Pancreas (tissue), 10 donors: ENCODE data around the gene PEAK1. TPM values are rescaled to one million over a fixed set of nuclear protein-coding genes. Genes with fewer than 3 reads are reported as not detected.
A peak's percentile ranks its signal among the peaks of the same experiment; 100 is the strongest.

Experiments used
- ATAC-seq, 4 donors: fragments of 200-7000 bp; cut with Tn5 transposase; one replicate each; pipeline versions ENCODE4 v1.8.0 to v1.9.1; 2020; ENCODE audit warnings: mild to moderate bottlenecking in 4 of 4, moderate library complexity in 4 of 4
- DNase-seq, 6 donors: peaks; one replicate each; pipeline ENCODE4 v3.0.0-alpha.2; 2020
- FAIRE-seq: peaks from 2 replicates; lab custom pipeline; 2012; peaks lifted over from hg19 to GRCh38; lab: Jason Lieb, UNC
- H3K27ac ChIP-seq, 4 donors: fragments of 200-600 bp; sonication (generic); 1 replicate in 3 of 4; 2 replicates in 1 of 4; pipeline versions ENCODE4 v1.5.0 to v1.8.0; 2020
- H3K27me3 ChIP-seq, 4 donors: fragments of 200-600 bp; one replicate each; pipeline ENCODE4 v1.8.0; 2021
- H3K36me3 ChIP-seq, 3 donors: fragments of 200-600 bp; sonication (generic) in 1 of 3; one replicate each; pipeline versions ENCODE4 v1.5.0 to v1.8.0; 2020 to 2021
- H3K4me1 ChIP-seq, 3 donors: fragments of 200-600 bp; one replicate each; pipeline ENCODE4 v1.8.0; 2021
- H3K4me3 ChIP-seq, 4 donors: fragments of 200-600 bp; sonication (generic) in 2 of 4; one replicate each; pipeline versions ENCODE4 v1.5.0 to v1.8.0; 2020 to 2021
- H3K9me3 ChIP-seq, 4 donors: fragments of 200-600 bp; one replicate each; pipeline ENCODE4 v1.8.0; 2021
- CTCF ChIP-seq, 4 donors: fragments of 200-600 bp; sonication (generic) in 3 of 4; IDR thresholded peaks; one replicate each; pipeline versions ENCODE4 v1.5.0 to v1.8.0; 2021; ENCODE audit warnings: antibody characterized with exemption in 4 of 4
- WGBS, 2 donors: extraction: QIAGEN DNeasy Blood & Tissue Kit; methylation state at CpG; one replicate each; pipeline ENCODE4 v1.1.7; 2013; 5-methylcytosine and 5-hydroxymethylcytosine counted together
- intact Hi-C, 3 donors: fragments of 100-400 bp; cut with DNase I; formaldehyde crosslinking; loops; one replicate each; pipeline versions ENCODE4 v1.11.1 to v1.14.2; 2022
- polyA plus RNA-seq, 2 donors: library from polyadenylated mRNA; stranded (reverse); fragments of 200-250 nt; gene quantifications; one replicate each; pipeline ENCODE4 v1.2.3, GENCODE V29; 2013
- total RNA-seq, 6 donors: library from RNA; stranded (reverse); fragmentation: NEBNext Ultra II Directional in 4 of 6; extraction: Animal tissue kit (Norgen Biotek cat#: 25700) in 4 of 6; gene quantifications; one replicate each; pipeline versions ENCODE4 v1.2.1 to v1.2.4, GENCODE V29; 2021 to 2023
- donor health status: healthy with polysubstance abuse.
- donor health status: DM: no; HTN: no; CAD: no; lungs with moderate emphysema.
- donor health status: DM: no; HTN: no; CAD: no.
- donor health status: control.
- donor health status: control.
- donor health status: Bipolar disorder and iron deficiency.
- donor health status: DM: yes; HTN: yes; CAD: no.
- donor health status: DM: no; HTN: no; CAD: no.
- donor health status: DM: no; HTN: no; CAD: no.
- donor health status: DM: yes; HTN: yes; CAD: no.

PEAK1 gene
- total and polyA plus RNA-seq, 8 donors = 1.8 to 27.6 (median 12.1) TPM

- FAIRE-seq = no peak
Observed at GRCh38 chr15:77342807-77343206, 77.1 kb downstream of the PEAK1 start.

GRCh38 chr15:77340245-77340644, 79.7 kb downstream of the PEAK1 start:
- H3K4me1 ChIP-seq = no peaks in the 10 kb centered on the region
- no peaks in the 10 kb centered on the region for H3K9me3 ChIP-seq
- H3K4me3 ChIP-seq = no peak overlapping the region
- H3K27ac ChIP-seq = no peak overlapping the region
- no peaks in the 10 kb centered on the region for H3K36me3 ChIP-seq
- ATAC-seq (no peak), DNase-seq (no peak), FAIRE-seq (no peak)
- no peaks in the 10 kb centered on the region for H3K27me3 ChIP-seq
- intact Hi-C loops = no loop called here
- no peak for TF ChIP-seq CTCF (IDR thresholded peaks at IDR 0.05)
- 95 to 98% methylated on average over 3 of the region's 3 CpGs for WGBS, 2 donors

More at GRCh38 chr15:77342807-77343206, 77.1 kb downstream of the PEAK1 start:
- Histone ChIP-seq H3K4me1 (peaks cover 0 to 10% (median 0%) of the 10 kb centered on the region in 3 donors), H3K36me3 (no peaks in the 10 kb centered on the region), H3K27ac (no peak overlapping the region), H3K9me3 (no peaks in the 10 kb centered on the region), H3K4me3 (no peak overlapping the region), H3K27me3 (no peaks in the 10 kb centered on the region)
- no peak for TF ChIP-seq CTCF (IDR thresholded peaks at IDR 0.05)
- 80 to 87% methylated on average over 3 of the region's 3 CpGs for WGBS, 2 donors
- DNase-seq = no peak
- intact Hi-C loops = no loop called here
- no peak for ATAC-seq

- Histone ChIP-seq H3K36me3 (no peaks in the 10 kb centered on the region), H3K27ac (no peak overlapping the region), H3K27me3 (no peaks in the 10 kb centered on the region), H3K4me1 (no peaks in the 10 kb centered on the region), H3K4me3 (no peak overlapping the region), H3K9me3 (no peaks in the 10 kb centered on the region)
- ATAC-seq (no peak), FAIRE-seq (no peak), DNase-seq (no peak)
- intact Hi-C loops = no loop called here
- TF ChIP-seq CTCF (IDR thresholded peaks at IDR 0.05) = no peak
- 94% methylated on average over 2 of the region's 2 CpGs for WGBS, 2 donors
Observed at GRCh38 chr15:77336006-77336405, 83.9 kb downstream of the PEAK1 start.

GRCh38 chr15:77335298-77335697, 84.6 kb downstream of the PEAK1 start:
- Histone ChIP-seq H3K36me3 (no peaks in the 10 kb centered on the region), H3K4me1 (no peaks in the 10 kb centered on the region), H3K27me3 (no peaks in the 10 kb centered on the region), H3K4me3 (no peak overlapping the region), H3K27ac (no peak overlapping the region), H3K9me3 (no peaks in the 10 kb centered on the region)
- intact Hi-C loops = no loop called here
- no peak for ATAC-seq
- no peak for FAIRE-seq
- WGBS, 2 donors = 75 to 81% methylated on average over 4 of the region's 4 CpGs
- DNase-seq = peak in 1 of 6 donors; percentile 19
- no peak for TF ChIP-seq CTCF (IDR thresholded peaks at IDR 0.05)

- Histone ChIP-seq H3K9me3 (no peaks in the 10 kb centered on the region), H3K4me3 (no peak overlapping the region), H3K27ac (no peak overlapping the region), H3K36me3 (no peaks in the 10 kb centered on the region), H3K27me3 (no peaks in the 10 kb centered on the region), H3K4me1 (no peaks in the 10 kb centered on the region)
- DNase-seq = no peak
- intact Hi-C loops = no loop called here
- ATAC-seq = no peak
- 95 to 96% methylated on average over 2 of the region's 2 CpGs for WGBS, 2 donors
- no peak for FAIRE-seq
- no peak for TF ChIP-seq CTCF (IDR thresholded peaks at IDR 0.05)
Observed at GRCh38 chr15:77333166-77333565, 86.7 kb downstream of the PEAK1 start.
